ENCODE results near the gene TMEM185B. TPM values are rescaled to one million over a fixed set of nuclear protein-coding genes. Genes with fewer than 3 reads are reported as not detected.
A peak's percentile ranks its signal among the peaks of the same experiment; 100 is the strongest.
"Not testable (repeated sequence)": the region's sequence is repeated elsewhere in the genome, so short reads cannot be mapped to it uniquely, and the experiment has no call there.

TMEM185B gene
- total RNA-seq, 2 experiments from 2014 or later: 17.7 to 19.0 TPM

DNA sequence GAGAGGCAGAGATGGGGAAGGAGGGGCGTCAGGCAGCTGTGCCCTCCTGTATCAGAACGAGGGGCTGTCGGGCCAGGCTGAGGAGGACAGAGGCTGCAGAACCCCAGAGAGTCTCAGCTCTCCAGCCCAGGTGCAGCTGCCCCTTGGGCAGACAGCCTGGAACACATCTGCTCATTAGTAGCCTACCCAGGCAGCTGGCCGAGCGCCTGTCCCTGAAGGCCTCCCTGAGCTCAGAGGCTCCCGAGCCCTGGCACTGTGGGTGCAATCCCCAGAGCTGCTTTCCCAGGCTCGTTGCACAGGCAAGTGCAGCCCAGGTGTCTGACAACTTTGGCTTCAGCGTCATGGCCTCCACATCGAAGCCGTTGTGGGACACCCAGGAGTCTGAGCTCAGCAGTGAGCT, 13.1 kb upstream of the TMEM185B start:
- Mint-ChIP-seq H3K27me3 (no peaks in the 10 kb centered on the region), H3K27ac (no peak overlapping the region), H3K4me3 (no peak overlapping the region), H3K36me3 (ENCODE audit: low read depth) (peaks cover 9% of the 10 kb centered on the region), H3K4me1 (ENCODE audit: low read depth) (peaks cover 22% of the 10 kb centered on the region), H3K9me3 (no peaks in the 10 kb centered on the region)
- intact Hi-C loops (cut with DNase I, micrococcal nuclease): no loop called here
- Histone ChIP-seq H3K4me3 (ENCODE audit: low read length) (no peak overlapping the region), H3K27ac (ENCODE audit: low read depth in 1 of 2, low read length in 2 of 2) (no peak overlapping the region), H3K4me1 (ENCODE audit: insufficient read depth, low read length) (peaks cover 19% of the 10 kb centered on the region), H3K27me3 (ENCODE audit: control insufficient read depth in 1 of 2, insufficient read depth in 2 of 2, low read length in 2 of 2) (peaks cover 0 to 2% of the 10 kb centered on the region in 2 experiments), H3K9me3 (ENCODE audit: control insufficient read depth in 1 of 2, insufficient read depth in 1 of 2, low read length in 2 of 2) (no peaks in the 10 kb centered on the region), H3K36me3 (ENCODE audit: insufficient read depth, low read length) (no peaks in the 10 kb centered on the region)
- DNase-seq: no peak
- ChIA-PET POLR2A (no interaction called here), CTCF (interaction anchor here (1.2 kb wide), 1 partner anchor 77 kb away, joined by 3 read pairs; no protein-coding TSS in a partner anchor)
- no peak for ATAC-seq (ENCODE audit: poor library complexity)
- TF ChIP-seq, protein P1, sequence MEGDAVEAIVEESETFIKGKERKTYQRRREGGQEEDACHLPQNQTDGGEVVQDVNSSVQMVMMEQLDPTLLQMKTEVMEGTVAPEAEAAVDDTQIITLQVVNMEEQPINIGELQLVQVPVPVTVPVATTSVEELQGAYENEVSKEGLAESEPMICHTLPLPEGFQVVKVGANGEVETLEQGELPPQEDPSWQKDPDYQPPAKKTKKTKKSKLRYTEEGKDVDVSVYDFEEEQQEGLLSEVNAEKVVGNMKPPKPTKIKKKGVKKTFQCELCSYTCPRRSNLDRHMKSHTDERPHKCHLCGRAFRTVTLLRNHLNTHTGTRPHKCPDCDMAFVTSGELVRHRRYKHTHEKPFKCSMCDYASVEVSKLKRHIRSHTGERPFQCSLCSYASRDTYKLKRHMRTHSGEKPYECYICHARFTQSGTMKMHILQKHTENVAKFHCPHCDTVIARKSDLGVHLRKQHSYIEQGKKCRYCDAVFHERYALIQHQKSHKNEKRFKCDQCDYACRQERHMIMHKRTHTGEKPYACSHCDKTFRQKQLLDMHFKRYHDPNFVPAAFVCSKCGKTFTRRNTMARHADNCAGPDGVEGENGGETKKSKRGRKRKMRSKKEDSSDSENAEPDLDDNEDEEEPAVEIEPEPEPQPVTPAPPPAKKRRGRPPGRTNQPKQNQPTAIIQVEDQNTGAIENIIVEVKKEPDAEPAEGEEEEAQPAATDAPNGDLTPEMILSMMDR (IDR thresholded peaks at IDR 0.05): no peak

GRCh38 chr2:120235681-120236080, 12.5 kb upstream of the TMEM185B start:
- CTCF ChIA-PET: interaction anchor here (1.2 kb wide), 1 partner anchor 77 kb away, joined by 3 read pairs; no protein-coding TSS in a partner anchor

GRCh38 chr2:120235158-120235557, 12.0 kb upstream of the TMEM185B start:
- POLR2A ChIA-PET; H3K36me3 ChIP-seq (ENCODE audit: insufficient read depth, low read length); H3K27ac ChIP-seq (ENCODE audit: low read depth in 1 of 2, low read length in 2 of 2); H3K27me3 Mint-ChIP-seq; H3K9me3 Mint-ChIP-seq; H3K27me3 ChIP-seq (ENCODE audit: control insufficient read depth in 1 of 2, insufficient read depth in 2 of 2, low read length in 2 of 2); H3K4me3 Mint-ChIP-seq; intact Hi-C loops (cut with DNase I, micrococcal nuclease); H3K4me3 ChIP-seq (ENCODE audit: low read length); DNase-seq; ATAC-seq (ENCODE audit: poor library complexity); H3K9me3 ChIP-seq (ENCODE audit: control insufficient read depth in 1 of 2, insufficient read depth in 1 of 2, low read length in 2 of 2); H3K27ac Mint-ChIP-seq; H3K36me3 Mint-ChIP-seq (ENCODE audit: low read depth): not testable (repeated sequence)
- H3K4me1 ChIP-seq (ENCODE audit: insufficient read depth, low read length): peaks cover 31% of the 10 kb centered on the region
- CTCF ChIA-PET: interaction anchor here (1.2 kb wide), 1 partner anchor 78 kb away, joined by 3 read pairs; no protein-coding TSS in a partner anchor
- peaks cover 34% of the 10 kb centered on the region for H3K4me1 Mint-ChIP-seq (ENCODE audit: low read depth)

More at GRCh38 chr2:120235681-120236080, 12.5 kb upstream of the TMEM185B start:
- no peak for DNase-seq
- peaks cover 0 to 2% of the 10 kb centered on the region in 2 experiments for H3K27me3 ChIP-seq (ENCODE audit: control insufficient read depth in 1 of 2, insufficient read depth in 2 of 2, low read length in 2 of 2)
- intact Hi-C loops (cut with DNase I, micrococcal nuclease): no loop called here
- H3K27me3 Mint-ChIP-seq: no peaks in the 10 kb centered on the region
- peaks cover 26% of the 10 kb centered on the region for H3K4me1 ChIP-seq (ENCODE audit: insufficient read depth, low read length)
- H3K27ac ChIP-seq (ENCODE audit: low read depth in 1 of 2, low read length in 2 of 2): no peak overlapping the region
- no peaks in the 10 kb centered on the region for H3K36me3 ChIP-seq (ENCODE audit: insufficient read depth, low read length)
- POLR2A ChIA-PET: no interaction called here
- H3K36me3 Mint-ChIP-seq (ENCODE audit: low read depth): peaks cover 9% of the 10 kb centered on the region
- H3K9me3 Mint-ChIP-seq: no peaks in the 10 kb centered on the region
- H3K27ac Mint-ChIP-seq: no peak overlapping the region
- H3K9me3 ChIP-seq (ENCODE audit: control insufficient read depth in 1 of 2, insufficient read depth in 1 of 2, low read length in 2 of 2): no peaks in the 10 kb centered on the region
- no peak overlapping the region for H3K4me3 ChIP-seq (ENCODE audit: low read length)
- TF ChIP-seq, protein P1 (IDR thresholded peaks at IDR 0.05): no peak
- no peak overlapping the region for H3K4me3 Mint-ChIP-seq
- peaks cover 28% of the 10 kb centered on the region for H3K4me1 Mint-ChIP-seq (ENCODE audit: low read depth)
- ATAC-seq (ENCODE audit: poor library complexity): no peak

- Histone ChIP-seq H3K4me3 (ENCODE audit: low read length) (peak overlapping the region; percentile 70), H3K9me3 (ENCODE audit: control insufficient read depth in 1 of 2, insufficient read depth in 1 of 2, low read length in 2 of 2) (no peaks in the 10 kb centered on the region), H3K27ac (ENCODE audit: low read depth in 1 of 2, low read length in 2 of 2) (peak overlapping the region; percentile 66 to 80), H3K4me1 (ENCODE audit: insufficient read depth, low read length) (peaks cover 37% of the 10 kb centered on the region), H3K36me3 (ENCODE audit: insufficient read depth, low read length) (no peaks in the 10 kb centered on the region), H3K27me3 (ENCODE audit: control insufficient read depth in 1 of 2, insufficient read depth in 2 of 2, low read length in 2 of 2) (no peaks in the 10 kb centered on the region)
- intact Hi-C loops (cut with DNase I, micrococcal nuclease): loop anchor here (2.0 to 5.0 kb wide), 3 partner anchors 18 to 56 kb away; partner anchors contain the start of gene RALB (in 1 of the 2)
- Mint-ChIP-seq H3K9me3 (no peaks in the 10 kb centered on the region), H3K4me1 (ENCODE audit: low read depth) (peaks cover 50% of the 10 kb centered on the region), H3K4me3 (peak overlapping the region; percentile 95), H3K36me3 (ENCODE audit: low read depth) (peaks cover 9% of the 10 kb centered on the region), H3K27me3 (no peaks in the 10 kb centered on the region), H3K27ac (peak overlapping the region; percentile 95)
- POLR2A ChIA-PET: interaction anchor here (1.1 to 4.0 kb wide), 8 partner anchors 10 to 555 kb away, joined by 3 to 57 read pairs (median 8); partner anchors contain the start of genes PTPN4, RALB, TMEM177 and TMEM185B
- no peak for DNase-seq
- CTCF ChIA-PET: no interaction called here
- TF ChIP-seq, protein P1 (IDR thresholded peaks at IDR 0.05): no peak
- ATAC-seq (ENCODE audit: poor library complexity): no peak
These were observed 10.1 kb upstream of the TMEM185B start for GRCh38 chr2:120233292-120233691.
